Stimulated activated CD8-positive, alpha-beta memory T cell treated with anti-CD3 and anti-CD28 coated beads, Interleukin-15, amount 100 ng/mL, for 24 hours (primary cell): ENCODE data around the gene PAN2.

Experiments used
- DNase-seq: peaks from one replicate; pipeline ENCODE4 v3.0.0-alpha.2; 2020; ENCODE audit warnings: low read depth

Gene PAN2

GRCh38 chr12:56267443-56268071, 66.2 kb downstream of the PAN2 start:
- no peak for DNase-seq

GRCh38 chr12:56266693-56267442, 66.9 kb downstream of the PAN2 start, which contains the start of gene COQ10A:
Gene COQ10A, plus strand, starts transcription at chr12:56266942. Its CDS starts 177 bp downstream, at chr12:56267119.
- peak; percentile 70 for DNase-seq
